ENCODE measurements around the gene SLC35F3.

DNA sequence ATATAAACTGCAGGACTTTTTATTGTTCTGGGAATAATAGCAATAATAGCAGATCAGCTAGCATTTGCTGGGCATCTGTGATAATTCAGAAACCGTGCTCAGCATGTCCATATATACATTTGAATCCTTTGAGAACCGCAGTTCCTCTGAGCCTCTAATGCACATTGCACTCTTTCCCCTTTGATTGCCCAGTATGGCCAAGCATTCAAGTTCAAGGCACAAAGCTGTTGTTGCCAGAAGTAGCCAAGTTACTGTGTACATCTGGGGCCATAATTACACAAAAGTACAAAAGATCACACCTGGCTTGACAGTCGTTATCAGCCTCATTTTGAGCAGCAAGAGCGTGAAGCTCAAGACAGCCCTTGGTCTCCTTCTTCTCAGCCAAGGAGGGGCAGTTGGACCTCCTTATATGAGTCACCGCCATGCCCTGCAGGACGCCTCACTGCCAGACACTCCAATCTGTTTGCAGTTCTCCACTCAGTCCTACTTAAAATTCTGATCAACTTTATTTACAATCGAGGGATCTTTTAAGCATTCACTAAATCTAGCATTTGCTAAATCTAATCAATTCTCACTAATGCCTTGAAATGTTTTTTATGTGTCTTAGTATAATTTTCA lies 216.0 kb downstream of the SLC35F3 start:
- TF ChIP-seq CTCF (IDR thresholded peaks at IDR 0.05; ENCODE audit: poor library complexity, severe bottlenecking) (no peak), REST (IDR thresholded peaks at IDR 0.05; ENCODE audit: borderline replicate concordance) (no peak), EZH2 (IDR thresholded peaks at IDR 0.05; ENCODE audit: borderline replicate concordance, insufficient read depth, low read length, poor library complexity, severe bottlenecking) (no peak), RAD21 (conservative IDR thresholded peaks at IDR 0.05) (no peak), EP300 (conservative IDR thresholded peaks at IDR 0.05; ENCODE audit: poor library complexity, severe bottlenecking) (no peak), MXI1 (conservative IDR thresholded peaks at IDR 0.05; ENCODE audit: poor library complexity, severe bottlenecking) (no peak)
